Keratinocyte (primary cell): ENCODE results near the gene ANKRA2. TPM values are rescaled to one million over a fixed set of nuclear protein-coding genes. Genes with fewer than 3 reads are reported as not detected.

Experiments used
- DNase-seq: peaks from one replicate; pipeline ENCODE4 v3.0.0-alpha.2; 2011; ENCODE audit warnings: low read depth, missing footprints, low spot score
- FAIRE-seq: peaks from 2 replicates; lab custom pipeline; 2011; peaks lifted over from hg19 to GRCh38; lab: Jason Lieb, UNC
- H2AFZ ChIP-seq: 2 replicates; pipeline ENCODE4 v1.6.0; 2012; ENCODE audit warnings: low read length, control low read depth, inconsistent platforms; ENCODE audit not compliant: control insufficient read depth
- H3K27ac ChIP-seq: 2 replicates; pipeline ENCODE4 v1.5.1; 2011; ENCODE audit warnings: low read length; ENCODE audit not compliant: control insufficient read depth, insufficient read depth
- H3K27me3 ChIP-seq: 3 replicates; pipeline ENCODE4 v1.6.0; 2011; ENCODE audit warnings: low read length; ENCODE audit not compliant: control insufficient read depth, insufficient read depth; ENCODE audit errors: extremely low read depth
- H3K36me3 ChIP-seq, 2 experiments: 2 replicates in 1 of 2; 3 replicates in 1 of 2; pipeline ENCODE4 v1.5.1; 2011; ENCODE audit warnings: low read length in 2 of 2, mild to moderate bottlenecking in 1 of 2; ENCODE audit not compliant: control insufficient read depth in 2 of 2, insufficient read depth in 2 of 2; ENCODE audit errors: extremely low read depth in 1 of 2
- H3K4me1 ChIP-seq: 3 replicates; pipeline ENCODE4 v1.5.1; 2011; ENCODE audit warnings: low read length; ENCODE audit not compliant: control insufficient read depth, insufficient read depth; ENCODE audit errors: extremely low read depth
- H3K4me2 ChIP-seq: 3 replicates; pipeline ENCODE4 v1.6.0; 2011; ENCODE audit warnings: low read depth, low read length; ENCODE audit not compliant: control insufficient read depth, insufficient read depth; ENCODE audit errors: extremely low read depth
- H3K4me3 ChIP-seq, 3 experiments: fragments of 200-600 bp in 1 of 3; sonication (generic) in 1 of 3; 2 replicates in 2 of 3; 3 replicates in 1 of 3; pipeline ENCODE4 v1.5.1; 2011 to 2016; ENCODE audit warnings: low read length in 3 of 3, mild to moderate bottlenecking in 3 of 3, control low read depth in 2 of 3, inconsistent platforms in 1 of 3, low read depth in 1 of 3, mixed read lengths in 1 of 3, mixed run types in 1 of 3, moderate library complexity in 1 of 3; ENCODE audit not compliant: control insufficient read depth in 2 of 3, insufficient read depth in 2 of 3; ENCODE audit errors: extremely low read depth in 1 of 3
- H3K79me2 ChIP-seq: 2 replicates; pipeline ENCODE4 v1.6.0; 2012; ENCODE audit warnings: low read length; ENCODE audit not compliant: control insufficient read depth, insufficient read depth
- H3K9ac ChIP-seq: 3 replicates; pipeline ENCODE4 v1.6.0; 2011; ENCODE audit warnings: low read length; ENCODE audit not compliant: control insufficient read depth, insufficient read depth; ENCODE audit errors: extremely low read depth
- H3K9me1 ChIP-seq: 3 replicates; pipeline ENCODE4 v1.6.0; 2011; ENCODE audit warnings: low read length; ENCODE audit not compliant: control insufficient read depth, insufficient read depth; ENCODE audit errors: extremely low read depth
- H3K9me3 ChIP-seq: 2 replicates; pipeline ENCODE4 v1.5.1; 2012; ENCODE audit warnings: low read depth, low read length; ENCODE audit not compliant: control insufficient read depth
- H4K20me1 ChIP-seq: 3 replicates; pipeline ENCODE4 v1.6.0; 2011; ENCODE audit warnings: low read length; ENCODE audit not compliant: control insufficient read depth, insufficient read depth; ENCODE audit errors: extremely low read depth
- CTCF ChIP-seq, 3 experiments: IDR thresholded peaks in 1 of 3; conservative IDR thresholded peaks in 1 of 3; optimal IDR thresholded peaks in 1 of 3; 2 replicates in 2 of 3; 3 replicates in 1 of 3; pipeline versions ENCODE3 to v1.5.1; 2011; ENCODE audit warnings: low read length in 3 of 3, mild to moderate bottlenecking in 3 of 3, moderate library complexity in 2 of 3, control low read depth in 1 of 3, inconsistent platforms in 1 of 3; ENCODE audit not compliant: insufficient read depth in 2 of 3; ENCODE audit errors: extremely low read depth in 1 of 3
- EZH2 ChIP-seq: IDR thresholded peaks from one replicate; pipeline ENCODE4 v1.6.1; 2012; ENCODE audit warnings: inconsistent platforms, mild to moderate bottlenecking, low read length, moderate library complexity
- dilution Hi-C: fragments of 300-500 bp; cut with MboI; formaldehyde crosslinking; loops from one replicate; pipeline ENCODE4 v1.7.0; 2020; ENCODE audit warnings: low sequenced_read_pairs; ENCODE audit not compliant: extremely low pct_ligation_motif_present
- polyA plus RNA-seq, 5 experiments: library from polyadenylated mRNA; depleted of rRNA in 3 of 5; stranded (reverse) in 3 of 5; stranded (forward) in 1 of 5; unstranded in 1 of 5; fragments of >200 nt; gene quantifications; 1 replicate in 1 of 5; 2 replicates in 3 of 5; 3 replicates in 1 of 5; pipeline versions ENCODE4 v1.2.1 to v1.2.3, GENCODE V29; 2011 to 2012; ENCODE audit warnings: missing spikeins in 2 of 5, low read depth in 1 of 5, low replicate concordance in 1 of 5

The ANKRA2 gene
- polyA plus RNA-seq, 1 donor (not counting 4 experiments of a cell fraction or from before 2014, with no cell fraction given): 20.6 TPM

GRCh38 chr5:73587923-73588322 is 22.5 kb upstream of the ANKRA2 start:
- dilution Hi-C loops: no loop called here
- H3K79me2 ChIP-seq: no peaks in the 10 kb centered on the region
- peaks cover 0 to 1% of the 10 kb centered on the region in 2 experiments for H3K36me3 ChIP-seq
- H4K20me1 ChIP-seq: no peaks in the 10 kb centered on the region
- no peaks in the 10 kb centered on the region for H3K9me1 ChIP-seq
- H3K27me3 ChIP-seq: no peaks in the 10 kb centered on the region
- H2AFZ ChIP-seq: no peak overlapping the region
- no peak overlapping the region for H3K27ac ChIP-seq
- no peak overlapping the region for H3K4me2 ChIP-seq
- DNase-seq: no peak
- H3K4me1 ChIP-seq: peaks cover 19% of the 10 kb centered on the region
- TF ChIP-seq CTCF (optimal IDR thresholded peaks at IDR 0.05 in 1 of 3, IDR thresholded peaks at IDR 0.05 in 1 of 3, conservative IDR thresholded peaks at IDR 0.05 in 1 of 3; ENCODE audit: extremely low read depth in 1 of 3, insufficient read depth in 2 of 3, low read length in 3 of 3) (no peak), EZH2 (no peak)
- H3K9ac ChIP-seq: no peak overlapping the region
- no peaks in the 10 kb centered on the region for H3K9me3 ChIP-seq
- no peak for FAIRE-seq
- no peak overlapping the region for H3K4me3 ChIP-seq

- FAIRE-seq (no peak), DNase-seq (no peak)
- TF ChIP-seq CTCF (optimal IDR thresholded peaks at IDR 0.05 in 1 of 3, IDR thresholded peaks at IDR 0.05 in 1 of 3, conservative IDR thresholded peaks at IDR 0.05 in 1 of 3; ENCODE audit: extremely low read depth in 1 of 3, insufficient read depth in 2 of 3, low read length in 3 of 3): no peak
- no peak for TF ChIP-seq EZH2
- Histone ChIP-seq H3K4me3 (no peak overlapping the region), H3K79me2 (no peaks in the 10 kb centered on the region), H3K9me3 (no peaks in the 10 kb centered on the region), H3K9me1 (no peaks in the 10 kb centered on the region), H3K27me3 (no peaks in the 10 kb centered on the region), H2AFZ (no peak overlapping the region), H3K4me1 (no peaks in the 10 kb centered on the region), H3K27ac (no peak overlapping the region), H3K36me3 (peaks cover 6% of the 10 kb centered on the region in 2 experiments), H3K9ac (no peak overlapping the region), H4K20me1 (no peaks in the 10 kb centered on the region), H3K4me2 (no peak overlapping the region)
- dilution Hi-C loops: no loop called here
Measured at GRCh38 chr5:73582285-73583145, 17.1 kb upstream of the ANKRA2 start.
